Activated naive CD4-positive, alpha-beta T cell treated with anti-CD3 and anti-CD28 coated beads, Interleukin-2, amount 50 U/mL, for 24 hours (primary cell): ENCODE measurements around the gene ISLR2.
"Not testable (repeated sequence)": the region's sequence is repeated elsewhere in the genome, so short reads cannot be mapped to it uniquely, and the experiment has no call there.

Experiments used
- H3K27ac Mint-ChIP-seq: one replicate; pipeline ENCODE4 v1.8.0; 2021; ENCODE audit warnings: mild to moderate bottlenecking, mixed read lengths
- H3K27me3 Mint-ChIP-seq: one replicate; pipeline ENCODE4 v1.8.0; 2021; ENCODE audit warnings: mixed read lengths
- H3K36me3 Mint-ChIP-seq: one replicate; pipeline ENCODE4 v1.8.0; 2021; ENCODE audit warnings: mixed read lengths
- H3K4me1 Mint-ChIP-seq: one replicate; pipeline ENCODE4 v1.8.0; 2021; ENCODE audit warnings: mixed read lengths
- H3K4me3 Mint-ChIP-seq: one replicate; pipeline ENCODE4 v1.8.0; 2021; ENCODE audit warnings: mild to moderate bottlenecking, mixed read lengths
- H3K9me3 Mint-ChIP-seq: one replicate; pipeline ENCODE4 v1.8.0; 2021; ENCODE audit warnings: mixed read lengths

The ISLR2 gene

GRCh38 chr15:74136540-74136813 lies 6.1 kb downstream of the ISLR2 start:
- peak overlapping the region; percentile 73 for H3K4me3 Mint-ChIP-seq
- peaks cover 27% of the 10 kb centered on the region for H3K4me1 Mint-ChIP-seq
- no peak overlapping the region for H3K27ac Mint-ChIP-seq
- no peaks in the 10 kb centered on the region for H3K9me3 Mint-ChIP-seq
- no peaks in the 10 kb centered on the region for H3K36me3 Mint-ChIP-seq
- peaks cover 55% of the 10 kb centered on the region for H3K27me3 Mint-ChIP-seq

- Mint-ChIP-seq H3K36me3 (no peaks in the 10 kb centered on the region), H3K9me3 (no peaks in the 10 kb centered on the region), H3K4me3 (peak overlapping the region; percentile 73), H3K27ac (no peak overlapping the region), H3K4me1 (peaks cover 27% of the 10 kb centered on the region), H3K27me3 (peaks cover 50% of the 10 kb centered on the region)
These were observed 6.6 kb downstream of the ISLR2 start for GRCh38 chr15:74136814-74137536.

DNA sequence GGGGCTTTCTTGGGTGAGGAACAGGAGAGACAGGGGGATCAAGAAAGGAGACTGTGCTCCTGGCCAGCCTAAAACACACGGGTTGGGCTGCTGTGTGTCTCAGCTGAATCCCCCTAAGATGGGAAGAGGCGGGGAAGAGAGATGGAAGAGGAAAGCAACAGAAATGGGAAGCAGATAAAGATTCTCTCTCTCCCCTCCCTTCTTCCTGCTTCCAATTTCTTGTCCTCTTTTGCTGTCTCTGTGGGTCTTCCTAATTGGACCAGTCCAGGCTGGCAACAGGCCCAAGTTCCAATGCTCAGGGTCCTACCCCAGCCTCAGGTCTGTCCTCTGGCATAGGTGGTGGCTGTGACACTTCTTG lies 7.1 kb downstream of the ISLR2 start:
- Mint-ChIP-seq H3K4me1 (peaks cover 22% of the 10 kb centered on the region), H3K27ac (no peak overlapping the region), H3K4me3 (peak overlapping the region; percentile 73), H3K9me3 (no peaks in the 10 kb centered on the region), H3K36me3 (no peaks in the 10 kb centered on the region), H3K27me3 (peaks cover 47% of the 10 kb centered on the region)

GRCh38 chr15:74138642-74139041 lies 8.3 kb downstream of the ISLR2 start:
- no peaks in the 10 kb centered on the region for H3K36me3 Mint-ChIP-seq
- H3K27ac Mint-ChIP-seq, result no peak overlapping the region
- no peak overlapping the region for H3K4me3 Mint-ChIP-seq
- H3K27me3 Mint-ChIP-seq, result peaks cover 43% of the 10 kb centered on the region
- no peaks in the 10 kb centered on the region for H3K9me3 Mint-ChIP-seq
- peaks cover 22% of the 10 kb centered on the region for H3K4me1 Mint-ChIP-seq

DNA sequence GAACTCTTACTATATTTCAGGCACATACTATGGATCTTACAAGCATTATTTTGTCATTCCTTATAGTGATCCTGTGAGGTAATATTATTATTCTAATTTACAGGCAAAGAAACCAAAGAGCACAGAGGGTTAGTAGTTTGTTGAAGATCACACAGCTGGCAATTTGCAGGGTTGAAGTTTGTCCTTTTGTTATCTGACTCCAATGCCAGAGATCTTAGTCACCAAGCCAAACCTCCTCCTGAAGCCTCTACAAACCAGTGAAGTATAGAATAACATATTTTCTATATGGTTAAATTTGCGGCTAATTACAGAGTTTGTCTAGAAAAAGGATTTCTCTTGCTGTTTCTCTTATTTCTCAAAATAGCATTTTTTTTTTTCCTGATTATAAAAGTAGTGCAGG lies 11.2 kb downstream of the ISLR2 start:
- H3K27me3 Mint-ChIP-seq, result peaks cover 38% of the 10 kb centered on the region
- H3K27ac Mint-ChIP-seq, result no peak overlapping the region
- H3K4me1 Mint-ChIP-seq, result peaks cover 8% of the 10 kb centered on the region
- H3K36me3 Mint-ChIP-seq, result no peaks in the 10 kb centered on the region
- no peak overlapping the region for H3K4me3 Mint-ChIP-seq
- no peaks in the 10 kb centered on the region for H3K9me3 Mint-ChIP-seq

GRCh38 chr15:74144153-74144775 lies 13.9 kb downstream of the ISLR2 start:
- no peak overlapping the region for H3K27ac Mint-ChIP-seq
- no peak overlapping the region for H3K4me3 Mint-ChIP-seq
- no peaks in the 10 kb centered on the region for H3K9me3 Mint-ChIP-seq
- no peaks in the 10 kb centered on the region for H3K4me1 Mint-ChIP-seq
- no peaks in the 10 kb centered on the region for H3K36me3 Mint-ChIP-seq
- H3K27me3 Mint-ChIP-seq, result peaks cover 27% of the 10 kb centered on the region

- Mint-ChIP-seq H3K36me3 (no peaks in the 10 kb centered on the region), H3K4me3 (no peak overlapping the region), H3K27me3 (peaks cover 20% of the 10 kb centered on the region), H3K27ac (no peak overlapping the region), H3K9me3 (no peaks in the 10 kb centered on the region), H3K4me1 (no peaks in the 10 kb centered on the region)
These were observed 16.0 kb downstream of the ISLR2 start for GRCh38 chr15:74146277-74146800.

GRCh38 chr15:74147051-74147450 lies 16.7 kb downstream of the ISLR2 start:
- H3K36me3 Mint-ChIP-seq, result no peaks in the 10 kb centered on the region
- H3K4me1 Mint-ChIP-seq, result no peaks in the 10 kb centered on the region
- no peak overlapping the region for H3K4me3 Mint-ChIP-seq
- peaks cover 24% of the 10 kb centered on the region for H3K27me3 Mint-ChIP-seq
- H3K27ac Mint-ChIP-seq, result no peak overlapping the region
- H3K9me3 Mint-ChIP-seq, result no peaks in the 10 kb centered on the region

DNA sequence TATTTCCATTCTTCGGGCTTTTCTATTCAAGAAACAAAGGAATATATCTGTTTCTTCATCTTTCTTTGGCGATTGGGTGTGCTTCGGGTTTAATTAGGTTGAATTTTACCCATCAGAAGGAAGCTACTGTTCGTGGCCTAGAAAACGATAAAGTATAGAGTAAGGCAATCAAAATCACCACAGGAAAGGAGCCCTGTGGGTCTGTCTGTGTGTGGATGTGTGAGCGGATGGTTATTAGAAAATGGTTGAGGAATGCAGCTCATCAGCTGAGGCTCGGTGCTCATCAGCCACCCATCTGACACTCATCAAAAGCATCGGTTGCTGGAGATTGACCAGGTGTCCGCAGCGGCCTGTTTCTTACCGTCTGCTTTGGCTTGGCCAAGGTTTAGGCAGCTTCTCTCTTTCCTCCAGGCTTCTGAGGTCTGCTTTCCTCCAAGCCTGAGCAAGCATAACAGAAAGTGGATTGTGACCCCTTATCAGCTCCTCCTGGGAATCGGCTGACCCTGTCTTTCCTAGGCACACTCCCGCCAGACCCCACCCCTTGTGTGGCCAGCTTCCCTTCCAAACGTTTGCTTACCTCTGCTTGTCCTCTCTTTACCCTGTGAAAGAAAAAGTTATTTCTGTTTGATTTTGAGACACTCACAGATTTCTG lies 25.5 kb downstream of the ISLR2 start:
- Mint-ChIP-seq H3K9me3 (no peaks in the 10 kb centered on the region), H3K36me3 (no peaks in the 10 kb centered on the region), H3K4me3 (no peak overlapping the region), H3K27ac (no peak overlapping the region), H3K27me3 (peaks cover 14% of the 10 kb centered on the region), H3K4me1 (peaks cover 6% of the 10 kb centered on the region)

- Mint-ChIP-seq H3K4me1 (peaks cover 6% of the 10 kb centered on the region), H3K4me3 (no peak overlapping the region), H3K27me3 (peaks cover 10% of the 10 kb centered on the region), H3K36me3 (no peaks in the 10 kb centered on the region), H3K9me3 (no peaks in the 10 kb centered on the region), H3K27ac (no peak overlapping the region)
These were observed 26.5 kb downstream of the ISLR2 start for GRCh38 chr15:74156678-74157411.

DNA sequence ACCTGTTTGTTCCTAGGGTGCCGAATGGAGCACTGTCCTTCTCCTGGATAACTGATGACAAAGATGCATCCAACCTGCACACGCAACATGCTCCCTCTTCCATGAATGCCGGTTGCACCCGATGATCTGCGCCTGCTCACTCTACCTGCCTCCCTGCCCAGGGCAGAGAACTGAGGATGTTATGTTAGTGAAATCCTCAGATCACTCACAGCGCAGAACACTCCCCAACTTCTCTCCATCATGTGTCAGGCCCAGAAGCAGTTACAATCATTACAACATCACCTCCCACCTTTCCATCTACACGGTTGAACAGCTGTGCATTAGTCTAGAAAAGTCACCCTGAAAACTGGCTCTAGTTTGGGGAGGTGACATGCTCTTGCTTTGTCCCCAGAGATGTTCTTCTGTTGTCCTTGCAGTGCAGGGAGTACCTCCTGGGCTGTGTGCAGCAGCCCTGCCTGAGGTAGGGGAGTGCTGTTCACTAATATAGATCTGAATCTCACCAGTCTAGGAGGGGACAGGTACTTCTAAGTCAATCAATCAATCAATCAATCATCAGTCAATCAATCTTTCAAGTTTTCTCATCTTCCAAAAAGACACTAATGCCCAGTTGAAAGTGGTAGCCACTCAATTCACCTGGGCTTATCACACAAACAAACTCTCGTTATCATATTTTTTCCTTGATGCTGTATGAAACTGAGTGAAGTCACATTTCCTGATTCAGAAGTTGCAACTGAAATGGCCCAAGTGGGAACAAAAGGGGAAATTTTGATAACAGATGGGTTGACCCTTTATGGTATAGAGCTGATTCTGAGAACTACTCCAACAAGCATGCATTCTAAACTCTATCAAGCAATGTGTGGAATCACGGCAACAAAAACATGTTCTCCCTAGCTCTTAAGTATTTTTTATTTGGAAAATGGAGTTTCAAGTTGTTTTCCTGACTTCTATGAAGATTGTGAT lies 27.8 kb downstream of the ISLR2 start:
- Mint-ChIP-seq H3K27me3 (peaks cover 11% of the 10 kb centered on the region), H3K27ac (no peak overlapping the region), H3K4me1 (peaks cover 6% of the 10 kb centered on the region), H3K36me3 (no peaks in the 10 kb centered on the region), H3K9me3 (no peaks in the 10 kb centered on the region), H3K4me3 (no peak overlapping the region)

- H3K4me1 Mint-ChIP-seq, result peaks cover 6% of the 10 kb centered on the region
- peaks cover 9% of the 10 kb centered on the region for H3K27me3 Mint-ChIP-seq
- H3K4me3 Mint-ChIP-seq, result no peak overlapping the region
- H3K36me3 Mint-ChIP-seq, result no peaks in the 10 kb centered on the region
- H3K9me3 Mint-ChIP-seq, result no peaks in the 10 kb centered on the region
- H3K27ac Mint-ChIP-seq, result no peak overlapping the region
These were observed 28.7 kb downstream of the ISLR2 start for GRCh38 chr15:74158855-74159650.

DNA sequence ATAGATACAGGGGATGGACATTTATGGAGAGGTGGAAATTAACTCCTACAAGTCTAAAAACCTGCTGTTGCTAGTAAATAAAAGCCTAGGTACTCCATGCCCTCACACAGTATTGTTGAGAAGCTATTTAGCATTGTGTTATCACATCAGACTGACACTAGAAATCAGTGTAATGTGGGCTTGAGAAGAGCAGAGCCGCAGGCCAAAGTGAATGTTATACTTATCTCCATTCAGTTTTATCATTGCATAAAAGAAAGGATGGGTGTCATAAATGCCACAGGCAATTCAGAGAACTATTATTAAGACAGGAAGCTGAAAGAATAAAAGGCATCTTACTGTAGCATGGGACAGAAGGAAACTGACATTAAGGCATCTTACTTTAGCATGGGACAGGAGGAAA lies 29.4 kb downstream of the ISLR2 start:
- H3K27ac Mint-ChIP-seq, result no peak overlapping the region
- H3K9me3 Mint-ChIP-seq, result no peaks in the 10 kb centered on the region
- H3K27me3 Mint-ChIP-seq, result peaks cover 8% of the 10 kb centered on the region
- no peak overlapping the region for H3K4me3 Mint-ChIP-seq
- H3K4me1 Mint-ChIP-seq, result peaks cover 6% of the 10 kb centered on the region
- H3K36me3 Mint-ChIP-seq, result no peaks in the 10 kb centered on the region

- not testable (repeated sequence) for H3K27ac Mint-ChIP-seq, H3K4me3 Mint-ChIP-seq, H3K27me3 Mint-ChIP-seq, H3K4me1 Mint-ChIP-seq, H3K36me3 Mint-ChIP-seq, H3K9me3 Mint-ChIP-seq
These were observed 30.0 kb downstream of the ISLR2 start for GRCh38 chr15:74160390-74160789.
